SK-N-MC (cell line): ENCODE measurements around the gene MNX1.

Source experiments
- FOXP2 ChIP-seq: optimal IDR thresholded peaks from 2 replicates; pipeline ENCODE3; 2011; ENCODE audit warnings: mild to moderate bottlenecking, moderate library complexity; ENCODE audit not compliant: insufficient read depth; ENCODE audit errors: extremely low read length, control extremely low read depth
- POLR2AphosphoS5 ChIP-seq: IDR thresholded peaks from 2 replicates; pipeline ENCODE4 v1.6.1; 2012; ENCODE audit warnings: mild to moderate bottlenecking, low read depth, low read length, borderline replicate concordance

GRCh38 chr7:157004521-157005455 is 5.7 kb downstream of the MNX1 start:
- no peak for TF ChIP-seq POLR2AphosphoS5
- no peak for TF ChIP-seq FOXP2
